GM12872 (cell line): ENCODE results near the gene SUPT4H1.

ENCODE experiments used
- TF ChIP-seq, protein P1 (sequence below): IDR thresholded peaks from 3 replicates; pipeline ENCODE4 v1.5.1; 2011; ENCODE audit warnings: low read depth, mild to moderate bottlenecking, low read length, moderate library complexity; ENCODE audit not compliant: insufficient read depth

SUPT4H1 gene

DNA sequence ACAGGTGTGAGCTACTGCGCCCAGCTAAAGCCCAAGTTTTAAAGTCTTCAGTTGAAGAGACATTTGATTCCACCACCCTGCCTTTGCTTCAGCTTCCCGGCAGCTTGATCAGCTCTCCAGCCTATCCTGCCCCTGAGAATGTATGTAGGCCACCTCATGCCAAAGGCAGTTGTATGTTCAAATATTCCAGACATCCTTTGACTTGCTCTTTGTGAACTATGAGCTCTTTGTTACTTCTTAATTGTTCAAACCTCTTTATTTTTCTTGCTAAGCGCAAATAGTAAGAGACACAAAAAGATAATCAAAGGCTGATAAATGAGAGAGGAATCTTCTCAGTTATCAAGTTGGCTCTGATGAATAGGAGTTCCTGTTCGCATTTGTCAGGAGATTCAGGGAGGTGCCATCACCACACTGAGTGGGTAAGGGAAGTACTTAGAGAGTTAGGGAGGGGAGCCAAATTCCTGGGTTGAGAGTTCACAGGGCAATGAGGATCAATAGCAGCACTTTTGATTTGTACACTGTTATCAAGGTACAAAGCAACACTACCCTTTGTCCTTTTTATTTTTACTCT is 32.0 kb upstream of the SUPT4H1 start:
- TF ChIP-seq, protein P1, sequence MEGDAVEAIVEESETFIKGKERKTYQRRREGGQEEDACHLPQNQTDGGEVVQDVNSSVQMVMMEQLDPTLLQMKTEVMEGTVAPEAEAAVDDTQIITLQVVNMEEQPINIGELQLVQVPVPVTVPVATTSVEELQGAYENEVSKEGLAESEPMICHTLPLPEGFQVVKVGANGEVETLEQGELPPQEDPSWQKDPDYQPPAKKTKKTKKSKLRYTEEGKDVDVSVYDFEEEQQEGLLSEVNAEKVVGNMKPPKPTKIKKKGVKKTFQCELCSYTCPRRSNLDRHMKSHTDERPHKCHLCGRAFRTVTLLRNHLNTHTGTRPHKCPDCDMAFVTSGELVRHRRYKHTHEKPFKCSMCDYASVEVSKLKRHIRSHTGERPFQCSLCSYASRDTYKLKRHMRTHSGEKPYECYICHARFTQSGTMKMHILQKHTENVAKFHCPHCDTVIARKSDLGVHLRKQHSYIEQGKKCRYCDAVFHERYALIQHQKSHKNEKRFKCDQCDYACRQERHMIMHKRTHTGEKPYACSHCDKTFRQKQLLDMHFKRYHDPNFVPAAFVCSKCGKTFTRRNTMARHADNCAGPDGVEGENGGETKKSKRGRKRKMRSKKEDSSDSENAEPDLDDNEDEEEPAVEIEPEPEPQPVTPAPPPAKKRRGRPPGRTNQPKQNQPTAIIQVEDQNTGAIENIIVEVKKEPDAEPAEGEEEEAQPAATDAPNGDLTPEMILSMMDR, result no peak

DNA sequence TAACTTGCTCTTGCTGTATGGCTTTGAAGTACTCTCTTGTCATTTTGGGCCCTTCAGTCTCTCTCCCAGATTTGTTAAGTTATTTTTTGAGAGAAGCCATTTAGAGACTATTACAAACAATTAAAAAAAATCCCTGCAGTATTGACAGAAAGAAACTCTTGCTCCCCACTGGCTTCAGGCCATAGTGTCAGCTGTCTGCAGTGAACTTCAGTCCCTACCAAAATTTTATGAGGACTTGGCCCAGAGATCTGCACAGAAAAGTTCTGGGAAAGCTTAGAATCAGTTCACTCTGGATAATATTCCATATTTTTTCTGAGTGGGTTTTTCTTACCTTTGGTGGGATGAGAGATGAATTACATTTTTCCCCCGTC is 30.9 kb upstream of the SUPT4H1 start:
- TF ChIP-seq, protein P1, result no peak

DNA sequence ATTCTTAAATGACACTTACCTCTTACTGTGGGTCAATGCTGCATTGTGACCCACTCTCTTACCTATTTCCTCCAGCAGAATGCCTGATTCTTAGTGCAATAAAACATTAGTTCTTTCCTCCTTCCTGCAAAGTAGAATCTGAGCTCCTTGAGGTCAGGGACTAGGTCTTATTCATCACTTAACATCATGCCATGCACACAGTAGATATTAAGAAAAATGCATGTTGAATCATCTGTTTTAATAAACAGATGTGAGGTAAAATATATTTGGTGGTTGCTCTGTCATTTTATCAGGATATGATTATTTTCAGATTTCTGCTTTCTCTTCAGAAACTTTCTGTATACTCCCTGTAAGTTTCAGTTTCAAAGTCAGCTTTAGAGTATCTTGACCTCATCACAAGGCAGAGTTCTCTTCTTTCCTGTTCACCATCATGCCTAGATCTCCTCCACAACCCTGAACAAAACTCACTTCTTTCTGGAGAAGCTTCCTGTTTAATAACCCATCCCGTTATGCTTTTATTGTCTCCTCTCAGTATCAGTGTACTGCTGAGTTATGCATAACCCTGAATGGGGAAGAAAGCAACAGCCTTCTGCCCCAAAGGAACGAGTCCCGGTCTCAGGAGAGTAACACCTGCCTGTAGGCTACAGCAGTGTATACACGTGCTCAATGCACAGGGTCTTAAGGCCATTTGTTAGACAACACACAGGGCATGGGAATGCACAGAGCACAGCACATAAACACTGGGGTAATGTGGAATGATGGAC is 30.3 kb upstream of the SUPT4H1 start:
- TF ChIP-seq, protein P1, result no peak

DNA sequence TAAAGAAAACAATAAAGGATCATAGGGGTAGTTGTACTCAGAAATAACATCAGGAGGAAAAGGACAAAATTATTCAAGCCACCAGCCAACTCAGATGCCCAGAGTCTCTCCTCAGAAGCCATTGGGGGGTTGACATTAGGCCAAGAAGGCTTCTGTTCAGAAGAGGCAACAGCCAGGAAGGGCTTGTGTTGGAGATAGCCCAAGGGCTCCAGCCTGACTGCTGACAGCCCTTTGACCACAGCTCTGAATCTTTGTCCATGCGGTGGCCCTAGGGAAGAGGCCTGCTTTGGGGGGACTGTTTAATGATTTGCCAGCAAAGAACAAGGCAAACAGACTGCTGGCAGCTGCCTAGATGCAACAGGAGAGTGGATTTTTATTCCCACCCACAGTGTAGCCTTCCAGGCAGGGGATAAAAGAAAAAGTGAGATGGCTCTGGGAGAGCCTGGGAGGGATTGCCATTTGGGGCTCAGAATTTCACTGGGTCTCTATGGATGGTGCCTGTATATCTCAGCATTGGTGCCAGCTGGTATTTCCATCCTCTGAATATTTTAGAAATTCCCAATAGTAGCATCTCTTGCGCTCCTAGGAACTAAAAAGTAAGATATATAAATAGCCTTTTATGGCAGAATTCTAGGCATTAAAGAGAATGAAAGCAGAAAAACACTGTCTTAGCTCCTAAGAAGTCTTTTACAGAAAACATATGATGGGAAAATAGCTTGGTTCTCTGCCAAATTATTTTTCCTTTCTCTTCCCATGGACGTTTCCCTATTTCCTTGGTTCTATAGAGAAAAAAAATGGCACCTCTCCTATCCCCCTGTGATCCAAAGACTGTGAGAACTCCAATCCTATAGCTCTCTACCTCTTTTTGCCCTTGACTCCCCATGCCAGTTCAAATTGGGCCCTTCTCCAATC is 29.4 kb upstream of the SUPT4H1 start:
- TF ChIP-seq, protein P1, result no peak

DNA sequence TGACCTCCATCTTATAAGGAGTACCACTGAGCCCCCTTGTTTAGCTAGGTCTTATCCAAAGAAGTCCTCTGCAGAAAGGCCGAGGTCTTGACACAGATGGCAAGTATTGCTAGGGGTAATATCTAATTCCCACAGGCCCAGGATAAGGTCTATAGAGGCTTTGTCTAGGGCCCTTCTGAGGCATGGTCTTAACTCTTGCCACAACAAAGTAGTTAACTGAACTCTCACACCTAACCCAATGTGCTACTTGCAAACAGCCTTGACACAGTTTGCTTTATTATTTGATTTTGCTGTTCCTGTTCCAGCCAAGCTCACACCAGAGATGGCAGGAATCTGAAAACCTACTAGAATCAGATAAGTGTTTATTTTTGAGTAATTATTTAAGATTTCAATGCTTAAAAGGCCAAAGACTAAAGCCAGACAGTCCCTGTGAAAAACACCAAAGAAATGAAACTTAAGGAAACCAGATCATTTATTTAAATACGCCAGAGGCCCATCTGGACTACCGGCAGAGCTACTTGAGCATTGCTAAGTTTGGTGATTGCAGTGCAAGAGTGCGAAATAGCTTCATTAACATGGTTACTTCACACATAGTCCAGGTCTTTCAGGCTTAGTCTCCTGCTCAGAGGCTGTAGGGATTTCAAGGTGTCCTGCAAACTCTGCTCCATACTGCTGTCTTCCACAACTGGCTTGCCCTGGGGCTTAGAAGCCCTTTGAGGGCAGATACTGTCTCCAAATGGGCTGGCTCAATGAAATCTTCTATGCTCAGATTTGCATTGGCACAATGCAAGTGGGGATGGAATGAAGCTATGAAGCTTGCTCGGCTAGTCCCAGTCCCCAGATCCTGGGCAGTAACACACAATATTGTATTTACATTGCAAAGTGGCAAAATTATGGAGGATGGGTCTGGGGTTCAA is 28.5 kb upstream of the SUPT4H1 start:
- TF ChIP-seq, protein P1, result no peak

DNA sequence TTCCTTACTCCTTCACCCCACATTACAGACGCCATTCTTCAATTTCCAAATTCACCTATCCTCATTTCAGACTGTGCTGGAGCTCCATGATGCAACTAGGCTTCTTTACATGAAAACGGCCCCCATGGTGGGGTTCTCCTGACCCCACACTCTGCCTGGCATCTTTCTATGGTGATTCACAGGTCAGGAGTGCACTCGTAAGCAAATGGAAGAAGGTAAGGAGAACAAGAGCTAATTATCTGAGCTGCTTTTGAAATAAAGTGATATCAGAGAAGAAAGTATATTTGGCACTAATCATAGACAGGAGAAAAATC is 27.5 kb upstream of the SUPT4H1 start:
- TF ChIP-seq, protein P1, result no peak
